Stimulated activated CD8-positive, alpha-beta memory T cell treated with anti-CD3 and anti-CD28 coated beads, Interleukin-15, amount 100 ng/mL, for 4 hours (primary cell): ENCODE data around the gene FHAD1.

Experiments used
- DNase-seq, 2 donors: peaks; one replicate each; pipeline ENCODE4 v3.0.0-alpha.2; 2020; ENCODE audit warnings: low read depth in 2 of 2

FHAD1 gene

DNA sequence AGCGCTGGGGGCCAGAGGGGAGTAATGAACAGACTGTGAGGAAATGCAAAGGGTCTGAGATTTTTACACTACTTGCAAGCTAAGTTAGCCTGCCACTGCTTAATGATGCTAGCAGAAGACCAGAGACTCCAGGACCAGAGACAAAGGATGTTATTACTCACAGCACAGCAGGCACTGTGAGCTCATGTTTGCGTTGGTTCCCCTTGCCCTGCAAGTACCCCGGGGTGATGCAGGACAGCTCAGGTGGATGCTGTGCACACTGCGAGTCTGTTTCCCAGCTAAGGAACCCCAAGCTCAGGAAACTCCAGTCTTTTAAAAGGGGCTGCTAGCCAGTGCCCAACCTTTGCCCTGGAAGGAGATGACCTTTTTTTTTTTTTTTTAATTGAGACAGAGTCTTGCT, 1.2 kb downstream of the FHAD1 start:
- DNase-seq = no peak

DNA sequence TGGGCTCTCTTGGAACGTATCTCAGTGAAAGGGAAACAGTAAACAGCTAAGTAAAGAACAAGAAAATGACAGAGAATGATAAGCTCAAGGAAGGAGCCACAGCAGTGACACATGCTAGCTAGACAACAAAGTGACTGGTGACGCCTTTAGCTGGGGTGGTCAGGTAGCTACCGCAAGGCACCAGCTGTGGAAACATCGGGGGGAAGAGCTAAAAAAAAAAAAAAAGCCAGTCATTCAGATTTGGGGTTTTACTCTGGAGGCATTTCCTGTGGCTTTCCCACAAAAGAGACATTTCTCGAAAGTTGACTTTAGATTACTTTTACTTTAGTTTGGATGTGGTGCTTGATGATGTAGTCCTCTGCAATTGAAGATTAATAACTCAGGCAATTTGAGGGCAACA, 2.1 kb downstream of the FHAD1 start:
- DNase-seq = peak in 1 of 2 donors; percentile 44

DNA sequence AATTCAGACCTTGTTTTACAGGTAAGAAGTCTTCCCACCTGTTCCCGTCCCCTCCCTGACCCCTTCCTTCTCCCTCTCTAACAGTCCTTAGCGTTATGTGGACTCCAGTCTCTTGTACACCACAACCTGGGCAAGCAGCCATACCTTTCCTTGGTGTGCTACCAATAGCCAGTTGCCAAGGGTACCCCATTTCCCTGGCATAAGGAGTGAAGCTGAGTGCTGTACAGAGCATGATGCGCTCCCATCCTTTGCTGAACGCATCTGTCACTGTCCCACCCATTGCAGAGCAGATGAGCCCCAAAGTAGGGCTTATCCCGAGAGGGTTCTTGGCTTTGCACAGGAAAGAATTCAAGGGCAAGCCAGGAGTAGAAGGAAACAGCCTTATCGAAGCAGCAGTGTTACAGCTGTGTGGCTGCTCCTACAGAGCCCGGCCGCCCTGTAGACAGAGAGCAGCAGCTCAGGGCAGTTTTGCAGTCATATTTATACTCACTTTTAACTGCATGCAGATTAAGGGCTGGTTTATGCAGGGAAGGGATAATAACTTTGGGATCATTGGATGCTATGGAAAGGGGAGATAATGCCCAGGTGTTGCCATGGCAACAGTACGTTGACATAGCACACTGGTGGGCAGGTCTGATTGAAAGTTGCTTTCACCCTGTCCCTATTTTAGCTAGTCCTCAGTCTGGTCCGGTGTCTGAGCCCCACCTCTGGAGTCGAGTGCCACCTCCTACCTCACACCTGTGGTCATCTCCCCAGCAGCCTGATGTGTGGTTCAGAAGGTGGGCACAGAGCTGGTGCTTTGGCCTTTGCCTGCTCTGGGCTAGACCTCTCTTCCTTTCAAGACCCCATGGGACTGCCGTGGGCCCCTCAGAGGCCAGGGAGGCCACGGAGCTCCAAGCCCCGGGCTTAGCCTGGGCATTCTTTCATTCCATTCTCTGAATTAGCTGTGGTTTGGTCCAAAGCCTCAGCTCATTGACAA, 5.1 kb downstream of the FHAD1 start:
- DNase-seq = no peak

DNA sequence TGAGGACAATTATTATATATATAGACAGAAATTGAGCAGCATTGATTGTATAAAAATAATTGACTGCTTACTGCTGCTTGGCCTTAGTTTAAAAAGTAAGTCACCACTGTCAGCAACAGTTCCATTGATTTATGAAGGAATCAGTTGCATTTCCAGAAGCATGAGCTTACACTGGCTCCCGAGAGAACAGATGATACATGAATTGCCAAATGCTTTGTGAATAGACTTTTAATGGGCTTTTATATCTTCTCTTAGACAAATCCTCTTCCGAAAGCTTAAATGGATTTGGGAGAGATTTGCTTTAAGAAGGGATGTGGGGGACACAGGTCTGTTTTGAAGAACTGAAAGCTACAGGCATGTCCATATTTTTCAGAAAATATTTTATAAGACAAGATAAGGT, 7.5 kb downstream of the FHAD1 start:
- DNase-seq = no peak

DNA sequence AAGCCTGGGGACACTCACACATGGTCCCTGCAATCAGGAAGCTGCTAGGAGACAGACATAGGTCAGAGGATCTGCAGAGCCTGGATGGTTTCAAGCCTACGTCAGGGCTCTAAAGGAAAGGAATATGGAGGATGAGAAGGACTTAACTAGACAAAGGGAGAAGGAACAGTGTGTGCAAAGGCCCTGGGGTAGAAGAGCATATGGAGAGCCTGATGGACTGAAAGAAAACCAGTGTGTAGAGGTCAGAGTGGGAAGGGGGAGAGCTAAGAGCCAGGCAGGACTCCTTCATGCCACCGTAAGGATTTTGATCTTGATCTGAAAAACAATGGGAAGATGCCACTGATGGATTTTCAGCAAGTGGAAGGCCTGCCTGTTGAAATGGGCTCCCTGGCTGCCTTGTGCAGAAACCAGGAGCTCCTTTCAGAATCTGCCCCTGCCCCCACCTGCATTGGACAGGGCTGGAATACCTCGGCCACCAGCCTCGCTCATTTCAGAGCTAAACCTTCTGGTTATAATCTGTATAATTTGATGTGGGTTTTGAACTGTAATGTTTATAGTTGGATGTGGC, 8.6 kb downstream of the FHAD1 start:
- DNase-seq = no peak

DNA sequence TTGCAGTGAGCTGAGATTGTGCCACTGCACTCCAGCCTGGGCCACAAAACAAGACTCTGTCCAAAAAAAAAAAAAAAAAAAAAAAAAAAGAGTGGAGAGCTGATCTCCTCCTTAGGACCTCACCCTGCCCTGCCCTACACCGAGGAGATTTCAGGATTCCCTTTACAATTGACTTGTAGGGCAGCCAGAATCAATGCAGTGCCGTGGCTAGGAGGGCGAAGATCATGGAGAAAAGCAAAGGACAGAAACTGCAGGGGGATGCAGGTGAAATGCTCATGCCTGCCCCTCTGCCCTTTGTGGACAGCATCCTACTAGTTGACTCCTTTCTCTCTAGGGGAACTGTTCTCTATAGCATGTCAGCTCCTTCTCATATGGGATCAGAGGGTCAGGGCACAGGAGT, 9.6 kb downstream of the FHAD1 start:
- no peak for DNase-seq

DNA sequence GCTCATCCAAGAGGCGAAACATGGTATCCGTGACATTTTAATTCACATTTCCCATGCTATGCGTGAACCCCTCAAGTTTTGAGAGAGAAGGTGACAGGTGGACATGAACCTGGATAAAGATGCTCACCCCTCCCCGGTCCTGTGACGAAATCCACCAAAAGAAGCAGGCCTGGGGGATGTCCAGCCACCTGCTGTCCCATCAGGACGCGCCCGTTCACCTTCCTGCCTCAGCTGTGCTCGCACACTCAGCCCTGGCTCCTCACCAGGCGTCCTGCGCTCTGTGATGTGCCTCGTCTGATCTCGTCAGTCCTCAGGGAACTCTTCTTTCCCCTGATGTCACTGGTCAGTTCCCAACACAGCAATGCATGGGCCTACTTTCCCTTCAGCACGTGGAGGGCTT, 10.3 kb downstream of the FHAD1 start:
- DNase-seq = no peak

DNA sequence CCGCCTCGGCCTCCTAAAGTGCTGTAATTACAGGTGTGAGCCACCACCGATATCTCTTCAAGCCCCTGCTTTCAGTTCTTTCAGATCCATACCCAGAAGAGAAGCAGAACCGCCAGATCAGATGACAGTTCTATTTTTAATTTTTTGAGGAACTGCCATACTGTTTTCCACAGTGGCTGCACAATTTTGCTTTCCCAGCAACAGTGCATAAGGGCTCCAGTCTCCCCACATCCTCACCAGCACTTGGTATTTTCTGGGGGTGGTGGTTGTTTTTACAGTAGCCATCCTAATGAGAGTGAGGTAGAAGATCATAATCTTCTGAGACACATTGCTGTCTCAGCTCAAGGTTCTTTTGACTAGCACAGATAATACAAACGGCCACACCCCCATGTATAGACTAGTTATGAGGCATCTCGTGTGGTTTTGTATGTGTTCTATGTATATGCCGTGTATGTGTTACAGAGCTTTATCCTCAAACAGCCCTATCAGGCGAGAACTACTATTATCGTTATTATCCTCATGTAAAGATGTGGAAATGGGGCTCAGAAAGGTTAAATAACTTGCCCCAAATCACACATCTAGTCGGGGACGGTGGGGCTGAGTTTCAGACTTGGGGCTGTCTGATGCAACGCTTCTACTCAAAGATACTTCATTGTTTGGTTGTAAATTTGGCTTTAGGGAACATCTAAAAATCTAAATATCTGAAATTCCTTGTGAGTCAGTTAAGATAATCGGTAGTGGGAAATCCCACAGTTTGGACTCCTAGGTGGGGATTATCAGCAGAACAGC, 12.0 kb downstream of the FHAD1 start:
- no peak for DNase-seq

DNA sequence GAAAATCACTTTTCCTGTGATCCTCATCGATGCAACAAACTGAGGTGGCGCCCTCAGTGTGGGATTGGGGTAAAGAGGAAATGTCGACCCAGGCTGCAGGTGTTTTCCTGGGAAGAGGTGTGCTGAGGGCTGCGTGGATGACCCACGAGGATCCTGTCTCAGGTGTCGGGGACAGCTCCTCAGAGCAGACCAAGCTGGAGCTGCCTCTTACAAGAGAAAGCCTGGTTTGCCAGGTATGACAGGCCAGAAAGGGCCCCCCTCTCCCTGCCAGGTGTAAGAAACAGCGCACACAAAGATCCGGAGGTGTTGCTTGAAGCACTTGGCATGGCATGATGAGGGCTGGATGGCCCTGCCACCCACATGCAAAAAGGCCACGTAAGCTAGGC, 12.6 kb downstream of the FHAD1 start:
- no peak for DNase-seq

DNA sequence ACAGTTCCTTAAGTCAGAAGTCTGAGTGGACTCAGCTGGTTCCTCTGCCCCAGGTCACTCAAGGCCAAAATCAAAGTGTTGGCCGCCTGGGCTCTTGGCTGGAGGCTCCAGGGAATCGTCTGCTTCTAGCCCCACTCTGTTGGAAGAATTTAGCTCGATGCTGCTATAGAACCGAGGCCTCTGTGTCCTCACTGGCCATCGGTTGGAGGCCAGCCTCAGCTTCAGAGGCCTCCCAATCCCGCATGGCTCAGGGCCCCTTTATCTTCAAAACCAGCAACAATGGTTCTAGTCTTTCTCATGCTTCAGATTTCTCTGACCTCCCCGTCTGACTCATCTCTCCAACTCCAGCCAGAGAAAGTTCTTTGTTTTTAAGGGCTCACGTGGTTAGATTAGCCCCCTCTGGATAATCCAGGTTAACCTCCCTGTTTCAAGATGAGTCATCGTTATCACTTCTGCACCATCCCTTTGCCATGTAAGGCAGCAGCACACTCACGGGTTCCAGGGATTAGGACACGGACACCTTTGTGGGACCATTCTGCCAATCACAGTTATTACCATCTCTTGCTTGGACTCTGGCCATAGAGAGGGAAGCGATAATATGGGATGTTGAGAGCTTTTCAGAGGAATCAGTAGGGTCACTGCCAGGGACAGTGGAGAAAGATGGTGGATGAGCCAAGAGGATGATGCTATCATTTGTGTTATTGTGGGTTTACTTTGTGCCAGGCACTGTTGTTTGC, 13.6 kb downstream of the FHAD1 start:
- DNase-seq = no peak

DNA sequence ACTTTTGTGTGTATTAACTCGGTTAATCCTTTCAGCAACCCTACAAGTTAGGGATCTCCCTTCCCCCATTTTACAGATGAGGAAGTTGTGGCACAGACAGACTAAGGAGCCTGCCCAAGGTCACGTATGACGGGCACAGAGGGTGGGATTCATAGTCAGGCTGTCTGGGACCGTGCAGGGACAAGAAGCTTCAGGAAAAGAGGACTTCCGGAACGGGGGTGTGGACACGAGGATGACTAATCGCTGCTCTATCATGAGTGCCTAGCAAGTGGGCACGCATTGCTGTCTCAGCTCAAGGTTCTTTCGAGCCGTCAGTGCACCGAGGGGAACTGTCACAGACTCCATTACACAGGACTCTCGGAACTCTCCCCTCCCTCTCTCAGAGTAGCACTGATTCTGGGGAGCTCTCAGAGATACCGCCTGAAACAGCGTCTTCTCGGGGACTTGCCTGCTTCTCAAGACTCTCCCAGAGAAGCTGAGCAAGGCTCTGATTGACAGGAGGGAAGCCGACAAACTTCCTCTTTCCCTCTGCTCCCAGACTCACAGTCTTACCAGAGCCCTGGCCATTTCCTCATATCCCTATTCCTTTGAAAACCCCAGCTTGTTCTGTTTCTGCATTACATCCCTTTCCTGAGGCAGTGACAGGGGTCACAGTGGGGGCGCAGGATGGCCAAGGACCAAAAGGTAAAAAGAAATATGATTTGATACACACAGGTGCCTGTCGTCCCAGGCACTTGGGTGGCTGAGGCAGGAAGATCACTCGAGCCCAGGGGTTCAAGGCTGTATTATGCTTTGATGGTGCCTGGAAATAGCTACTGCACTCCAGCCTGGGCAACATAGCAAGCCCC, 14.4 kb downstream of the FHAD1 start:
- peak in 1 of 2 donors; percentile 10 for DNase-seq

DNA sequence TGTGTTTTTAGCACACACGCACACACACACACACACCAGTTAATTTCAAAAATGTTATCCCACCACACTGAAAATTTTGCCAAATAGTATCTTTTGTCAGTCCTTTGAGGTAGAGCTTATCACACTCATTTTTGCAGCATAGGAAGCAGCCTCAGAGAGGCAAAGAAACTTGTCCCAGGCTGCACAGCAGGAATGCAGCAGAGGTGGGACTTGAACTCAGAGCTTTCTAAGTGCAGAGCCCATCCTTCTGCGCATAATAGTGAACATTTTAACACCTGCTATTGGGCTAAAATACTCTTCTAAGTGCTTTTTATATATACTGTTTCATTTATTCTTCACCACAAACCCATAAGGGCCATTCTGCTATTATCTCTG, 15.0 kb downstream of the FHAD1 start:
- no peak for DNase-seq

DNA sequence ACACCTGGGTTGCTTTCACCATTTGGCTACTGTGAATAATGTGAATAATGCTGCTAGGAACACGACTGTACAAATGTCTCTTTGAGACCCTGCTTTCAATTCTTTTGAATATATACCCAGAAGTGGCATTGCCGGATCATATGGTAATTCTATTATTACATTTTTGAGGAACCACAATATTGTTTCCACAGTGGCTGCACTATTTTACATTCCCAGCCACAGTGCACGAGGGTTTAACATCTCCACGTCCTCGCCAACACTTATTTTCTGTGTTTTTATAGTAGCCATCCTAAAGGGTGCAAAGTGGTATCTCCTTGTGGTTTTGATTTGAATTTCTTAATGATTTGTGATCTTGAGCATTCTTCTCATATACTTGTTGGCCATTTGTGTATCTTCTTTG, 15.7 kb downstream of the FHAD1 start:
- DNase-seq = no peak

DNA sequence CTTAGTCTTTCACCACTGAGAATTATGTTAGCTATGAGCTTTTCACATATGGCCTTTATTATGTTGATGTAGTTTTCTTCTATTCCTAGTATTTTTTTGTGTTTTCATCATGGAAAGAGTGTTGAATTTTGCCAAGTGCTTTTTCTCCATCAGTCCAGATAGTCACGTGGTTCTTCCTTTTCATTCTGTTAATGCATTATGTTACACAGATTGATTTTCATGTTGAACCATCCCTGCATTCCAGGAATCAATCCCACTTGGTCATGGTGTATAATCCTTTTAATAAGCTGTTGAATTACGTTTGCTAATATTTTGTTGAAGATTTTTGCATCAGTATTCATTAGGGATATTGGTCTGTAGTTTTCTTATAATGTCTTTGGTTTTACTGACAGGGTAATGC, 17.7 kb downstream of the FHAD1 start:
- DNase-seq = no peak

DNA sequence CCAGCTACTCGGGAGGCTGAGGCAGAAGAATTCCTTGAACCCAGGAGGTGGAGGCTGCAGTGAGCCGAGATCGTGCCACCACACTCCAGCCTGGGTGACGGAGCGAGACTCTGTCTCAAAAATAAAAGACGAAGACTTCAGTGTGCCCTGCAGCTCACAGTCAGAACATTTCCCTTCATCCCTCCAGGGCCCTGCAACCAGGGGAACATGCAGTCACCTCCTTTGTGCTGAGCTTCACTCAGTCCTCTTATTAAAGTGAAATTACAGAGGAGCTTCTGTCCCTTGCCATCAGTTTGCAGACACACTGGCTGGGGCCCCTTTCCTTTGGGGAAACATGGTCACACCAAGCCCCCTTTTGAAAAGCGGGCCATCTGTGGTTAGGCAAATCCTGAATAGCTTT, 24.2 kb downstream of the FHAD1 start:
- DNase-seq = no peak

DNA sequence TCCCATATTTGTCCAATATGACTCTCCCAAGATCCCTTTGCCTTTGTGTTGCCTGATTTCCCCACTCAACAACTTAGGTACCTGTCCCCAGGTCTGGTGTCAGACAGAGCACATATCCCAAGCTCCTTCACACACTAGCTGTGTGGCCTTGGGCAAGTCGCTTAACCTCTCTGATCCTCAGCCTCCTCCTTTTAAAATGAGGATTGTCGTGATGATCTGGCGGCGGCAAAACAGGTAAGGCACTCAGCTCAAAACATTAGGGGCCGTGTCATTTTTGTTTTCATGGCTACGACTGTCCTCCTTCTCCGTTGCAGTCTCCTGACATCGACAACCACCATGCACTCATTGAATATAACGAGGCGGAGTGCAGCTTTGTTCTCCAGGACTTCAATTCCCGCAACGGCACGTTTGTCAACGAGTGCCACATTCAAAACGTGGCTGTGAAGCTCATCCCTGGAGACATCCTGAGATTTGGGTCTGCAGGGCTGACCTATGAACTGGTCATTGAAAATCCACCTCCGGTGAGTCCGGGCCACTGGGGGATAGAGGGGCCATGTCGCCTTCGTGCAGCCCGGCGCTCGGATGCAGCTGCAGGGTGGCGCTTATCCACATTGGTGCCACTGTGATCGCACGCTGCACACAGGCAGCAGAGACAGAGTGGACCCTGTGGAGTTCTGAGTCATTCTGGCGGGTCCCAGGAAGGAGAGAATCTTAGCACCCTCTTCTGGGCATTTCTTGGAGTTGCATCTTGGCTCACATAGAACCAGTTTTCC, 25.2 kb downstream of the FHAD1 start:
- no peak for DNase-seq

DNA sequence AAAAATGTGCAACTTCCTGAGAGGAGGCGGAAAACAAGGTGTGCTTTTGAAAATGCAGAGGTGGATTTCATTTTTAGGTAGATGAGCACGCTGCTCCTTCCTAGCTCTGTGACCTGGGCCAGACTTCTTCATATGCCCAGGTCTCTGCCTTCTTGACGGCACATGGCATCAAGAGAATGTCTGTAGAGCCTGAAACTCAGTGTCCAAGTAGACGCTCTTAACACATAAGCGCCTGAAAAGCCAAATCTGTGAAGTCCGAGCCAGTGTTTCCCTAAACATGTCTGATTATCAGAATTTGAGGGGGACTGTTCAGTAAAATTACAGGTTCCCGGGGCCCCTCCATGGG, 25.7 kb downstream of the FHAD1 start:
- no peak for DNase-seq

DNA sequence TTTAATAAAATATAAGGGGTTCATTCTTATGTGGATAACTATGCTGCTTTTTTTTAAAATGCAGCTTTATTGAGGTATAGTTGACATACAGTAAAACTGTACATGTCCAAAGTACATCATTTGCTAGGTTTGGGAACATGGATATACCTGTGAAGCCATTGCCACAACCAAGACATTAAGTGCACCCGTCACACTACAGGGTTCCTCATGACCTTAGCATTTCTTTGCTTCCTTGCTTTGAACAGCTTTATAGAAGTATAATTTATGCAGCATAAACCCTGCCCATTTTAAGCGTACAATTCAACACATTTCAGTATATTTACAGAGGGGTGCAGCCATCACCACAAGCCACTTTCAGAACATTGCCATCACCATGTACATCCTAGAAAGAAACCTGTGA, 26.3 kb downstream of the FHAD1 start:
- no peak for DNase-seq

DNA sequence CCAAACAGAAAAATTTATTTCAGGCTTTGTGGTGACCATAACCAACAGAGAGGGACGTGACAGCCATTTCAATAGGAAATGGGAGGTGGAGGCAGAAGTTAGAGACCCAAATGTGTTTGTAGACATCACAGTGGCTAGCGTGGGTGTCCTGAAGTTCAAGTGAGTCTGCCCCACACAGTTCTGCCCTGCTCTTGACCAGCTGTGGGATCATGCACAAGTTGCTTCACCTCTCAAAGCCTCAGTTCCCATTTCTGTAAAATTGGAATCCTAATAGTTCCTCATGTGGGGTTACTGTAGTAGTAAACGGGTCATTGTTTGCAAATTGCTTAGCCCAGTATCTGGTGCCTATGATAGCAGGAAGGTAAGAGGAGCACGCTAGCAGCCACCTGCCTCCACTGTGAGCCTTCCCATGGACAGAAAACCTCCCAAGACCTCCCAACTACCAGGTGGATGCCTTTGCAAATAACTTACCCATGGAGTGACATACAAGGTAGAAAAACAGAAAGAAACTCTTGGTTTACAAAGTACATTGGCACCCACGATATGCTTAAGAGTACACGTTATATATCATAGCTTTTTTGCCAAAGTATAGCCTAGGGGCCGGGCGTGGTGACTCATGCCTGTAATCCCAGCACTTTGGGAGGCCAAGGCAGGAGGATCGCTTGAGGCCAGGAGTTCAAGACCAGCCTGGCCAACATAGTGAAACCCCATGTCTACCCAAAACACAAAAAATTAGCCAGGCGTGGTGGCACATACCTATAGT, 29.1 kb downstream of the FHAD1 start:
- DNase-seq = no peak
